ENCODE measurements around the gene PTPRD.

DNA sequence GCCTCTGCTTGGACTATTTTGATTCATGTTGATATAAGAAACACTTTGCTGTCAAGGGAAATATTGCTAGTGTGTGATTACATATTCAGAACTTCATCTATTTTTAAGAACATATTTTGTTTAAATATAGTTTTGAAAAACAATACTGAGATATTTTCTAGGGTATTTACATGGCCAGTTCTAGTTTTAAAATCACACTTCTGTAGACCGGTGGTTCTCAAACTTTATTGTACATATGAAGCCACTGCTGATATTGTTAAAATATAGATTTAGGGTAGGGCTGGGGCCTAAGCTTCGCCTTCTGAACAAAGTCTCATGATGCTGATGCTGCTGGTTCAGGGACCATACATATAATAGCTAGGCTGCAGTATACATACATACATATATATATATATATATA lies 1000.0 kb downstream of the PTPRD start:
- TF ChIP-seq, protein P1, sequence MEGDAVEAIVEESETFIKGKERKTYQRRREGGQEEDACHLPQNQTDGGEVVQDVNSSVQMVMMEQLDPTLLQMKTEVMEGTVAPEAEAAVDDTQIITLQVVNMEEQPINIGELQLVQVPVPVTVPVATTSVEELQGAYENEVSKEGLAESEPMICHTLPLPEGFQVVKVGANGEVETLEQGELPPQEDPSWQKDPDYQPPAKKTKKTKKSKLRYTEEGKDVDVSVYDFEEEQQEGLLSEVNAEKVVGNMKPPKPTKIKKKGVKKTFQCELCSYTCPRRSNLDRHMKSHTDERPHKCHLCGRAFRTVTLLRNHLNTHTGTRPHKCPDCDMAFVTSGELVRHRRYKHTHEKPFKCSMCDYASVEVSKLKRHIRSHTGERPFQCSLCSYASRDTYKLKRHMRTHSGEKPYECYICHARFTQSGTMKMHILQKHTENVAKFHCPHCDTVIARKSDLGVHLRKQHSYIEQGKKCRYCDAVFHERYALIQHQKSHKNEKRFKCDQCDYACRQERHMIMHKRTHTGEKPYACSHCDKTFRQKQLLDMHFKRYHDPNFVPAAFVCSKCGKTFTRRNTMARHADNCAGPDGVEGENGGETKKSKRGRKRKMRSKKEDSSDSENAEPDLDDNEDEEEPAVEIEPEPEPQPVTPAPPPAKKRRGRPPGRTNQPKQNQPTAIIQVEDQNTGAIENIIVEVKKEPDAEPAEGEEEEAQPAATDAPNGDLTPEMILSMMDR (conservative IDR thresholded peaks at IDR 0.05; ENCODE audit: low read depth, low read length): no peak
- TF ChIP-seq POLR2A (IDR thresholded peaks at IDR 0.05; ENCODE audit: low read depth, low read length): no peak
- TF ChIP-seq RAD21 (IDR thresholded peaks at IDR 0.05; ENCODE audit: low read length): no peak
- TF ChIP-seq CHD1 (IDR thresholded peaks at IDR 0.05; ENCODE audit: low read depth, low read length): no peak
- TF ChIP-seq, protein P2, sequence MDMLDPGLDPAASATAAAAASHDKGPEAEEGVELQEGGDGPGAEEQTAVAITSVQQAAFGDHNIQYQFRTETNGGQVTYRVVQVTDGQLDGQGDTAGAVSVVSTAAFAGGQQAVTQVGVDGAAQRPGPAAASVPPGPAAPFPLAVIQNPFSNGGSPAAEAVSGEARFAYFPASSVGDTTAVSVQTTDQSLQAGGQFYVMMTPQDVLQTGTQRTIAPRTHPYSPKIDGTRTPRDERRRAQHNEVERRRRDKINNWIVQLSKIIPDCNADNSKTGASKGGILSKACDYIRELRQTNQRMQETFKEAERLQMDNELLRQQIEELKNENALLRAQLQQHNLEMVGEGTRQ (IDR thresholded peaks at IDR 0.05; ENCODE audit: low read depth, low read length): no peak
- no peak for TF ChIP-seq MAZ (IDR thresholded peaks at IDR 0.05; ENCODE audit: borderline replicate concordance, low read depth, low read length)
- TF ChIP-seq FOS (IDR thresholded peaks at IDR 0.05; ENCODE audit: low read depth, low read length): no peak
- TF ChIP-seq BHLHE40 (IDR thresholded peaks at IDR 0.05; ENCODE audit: low read depth, low read length): no peak
- TF ChIP-seq RFX5 (IDR thresholded peaks at IDR 0.05; ENCODE audit: low read depth, low read length): no peak
- TF ChIP-seq SMC3 (IDR thresholded peaks at IDR 0.05; ENCODE audit: low read depth, low read length): no peak
- TF ChIP-seq MXI1 (IDR thresholded peaks at IDR 0.05; ENCODE audit: borderline replicate concordance, low read depth, low read length): no peak
- TF ChIP-seq CEBPB (IDR thresholded peaks at IDR 0.05; ENCODE audit: low read depth, low read length): no peak
